Measurements from ENCODE around the gene URI1.
A peak's percentile ranks its signal among the peaks of the same experiment; 100 is the strongest.
"Not testable (repeated sequence)": the region's sequence is repeated elsewhere in the genome, so short reads cannot be mapped to it uniquely, and the experiment has no call there.

The URI1 gene

GRCh38 chr19:29941828-29942403 is at the start of gene URI1:
URI1 (plus strand) TSS chr19:29942239; CDS start chr19:29942548, 309 bp downstream.
- H3K4me3 ChIP-seq (ENCODE audit: low read depth, low read length): peak within 1 kb of the TSS; percentile 80

GRCh38 chr19:29893606-29894284 is 48.3 kb upstream of the URI1 start:
- no peak overlapping the region for H3K4me3 ChIP-seq (ENCODE audit: low read depth, low read length)

- H3K4me3 ChIP-seq (ENCODE audit: low read depth, low read length): no peak overlapping the region
These were observed 45.2 kb upstream of the URI1 start for GRCh38 chr19:29896802-29897201.

GRCh38 chr19:29897466-29897865 is 44.6 kb upstream of the URI1 start:
- H3K4me3 ChIP-seq (ENCODE audit: low read depth, low read length): no peak overlapping the region

GRCh38 chr19:29904017-29904416 is 38.0 kb upstream of the URI1 start:
- no peak overlapping the region for H3K4me3 ChIP-seq (ENCODE audit: low read depth, low read length)

GRCh38 chr19:29908963-29909944 is 32.8 kb upstream of the URI1 start:
- H3K4me3 ChIP-seq (ENCODE audit: low read depth, low read length): no peak overlapping the region

- no peak overlapping the region for H3K4me3 ChIP-seq (ENCODE audit: low read depth, low read length)
These were observed 27.1 kb upstream of the URI1 start for GRCh38 chr19:29914933-29915332.

- H3K4me3 ChIP-seq (ENCODE audit: low read depth, low read length): not testable (repeated sequence)
These were observed 26.2 kb upstream of the URI1 start for GRCh38 chr19:29915832-29916231.

- no peak overlapping the region for H3K4me3 ChIP-seq (ENCODE audit: low read depth, low read length)
These were observed 24.1 kb upstream of the URI1 start for GRCh38 chr19:29917911-29918310.

GRCh38 chr19:29918891-29919290 is 23.1 kb upstream of the URI1 start:
- H3K4me3 ChIP-seq (ENCODE audit: low read depth, low read length): no peak overlapping the region

GRCh38 chr19:29922972-29923371 is 19.1 kb upstream of the URI1 start:
- H3K4me3 ChIP-seq (ENCODE audit: low read depth, low read length): no peak overlapping the region

GRCh38 chr19:29923653-29924052 is 18.4 kb upstream of the URI1 start:
- H3K4me3 ChIP-seq (ENCODE audit: low read depth, low read length): no peak overlapping the region

GRCh38 chr19:29926031-29926430 is 16.0 kb upstream of the URI1 start:
- no peak overlapping the region for H3K4me3 ChIP-seq (ENCODE audit: low read depth, low read length)

- no peak overlapping the region for H3K4me3 ChIP-seq (ENCODE audit: low read depth, low read length)
These were observed 15.2 kb upstream of the URI1 start for GRCh38 chr19:29926801-29927200.

- H3K4me3 ChIP-seq (ENCODE audit: low read depth, low read length): no peak overlapping the region
These were observed 14.0 kb upstream of the URI1 start for GRCh38 chr19:29927944-29928625.

- H3K4me3 ChIP-seq (ENCODE audit: low read depth, low read length): no peak overlapping the region
These were observed 13.2 kb upstream of the URI1 start for GRCh38 chr19:29928831-29929230.

- H3K4me3 ChIP-seq (ENCODE audit: low read depth, low read length): no peak overlapping the region
These were observed 7.8 kb upstream of the URI1 start for GRCh38 chr19:29934257-29934656.

- H3K4me3 ChIP-seq (ENCODE audit: low read depth, low read length): no peak overlapping the region
These were observed 7.3 kb upstream of the URI1 start for GRCh38 chr19:29934781-29935180.

- H3K4me3 ChIP-seq (ENCODE audit: low read depth, low read length): no peak overlapping the region
These were observed 5.6 kb upstream of the URI1 start for GRCh38 chr19:29936409-29936808.

GRCh38 chr19:29939628-29940027 is 2.4 kb upstream of the URI1 start:
- no peak overlapping the region for H3K4me3 ChIP-seq (ENCODE audit: low read depth, low read length)

GRCh38 chr19:29940971-29941585 is 961 bp upstream of the URI1 start:
- H3K4me3 ChIP-seq (ENCODE audit: low read depth, low read length): no peak overlapping the region

All from iPS-11a (cell line).